Gastrocnemius medialis (tissue), 4 donors: ENCODE measurements around the gene LMBR1. TPM values are rescaled to one million over a fixed set of nuclear protein-coding genes. Genes with fewer than 3 reads are reported as not detected.
"Not testable (repeated sequence)": the region's sequence is repeated elsewhere in the genome, so short reads cannot be mapped to it uniquely, and the experiment has no call there.

ENCODE experiments used
- ATAC-seq, 2 donors: fragments of 150-250 bp; one replicate each; pipeline ENCODE4 v1.9.1; 2016
- DNase-seq, 2 donors: peaks; one replicate each; pipeline ENCODE4 v3.0.0-alpha.2; 2019
- H3K27ac ChIP-seq, 4 donors: fragments of 200-600 bp; sonication (generic); 1 replicate in 1 of 4; 2 replicates in 3 of 4; pipeline ENCODE4 v1.5.1; 2016 to 2018; ENCODE audit warnings: mild to moderate bottlenecking in 2 of 4, moderate library complexity in 1 of 4
- H3K27me3 ChIP-seq, 3 donors: fragments of 200-600 bp; sonication (generic) in 2 of 3; 1 replicate in 1 of 3; 2 replicates in 2 of 3; pipeline versions ENCODE4 v1.5.1 to v1.6.0; 2016 to 2019; ENCODE audit warnings: mild to moderate bottlenecking in 1 of 3, moderate library complexity in 1 of 3
- H3K36me3 ChIP-seq, 2 donors: fragments of 200-600 bp; sonication (generic) in 1 of 2; one replicate each; pipeline ENCODE4 v1.5.1; 2017 to 2018
- H3K4me1 ChIP-seq, 2 donors: fragments of 200-600 bp; sonication (generic) in 1 of 2; one replicate each; pipeline ENCODE4 v1.5.1; 2016 to 2017; ENCODE audit warnings: mild to moderate bottlenecking in 2 of 2
- H3K4me3 ChIP-seq, 4 donors: fragments of 200-600 bp; sonication (generic) in 3 of 4; 1 replicate in 1 of 4; 2 replicates in 3 of 4; pipeline ENCODE4 v1.5.1; 2016 to 2019; ENCODE audit warnings: mild to moderate bottlenecking in 2 of 4
- H3K9me3 ChIP-seq, 3 donors: fragments of 200-600 bp; sonication (generic) in 2 of 3; 1 replicate in 1 of 3; 2 replicates in 2 of 3; pipeline ENCODE4 v1.5.1; 2016 to 2019
- CTCF ChIP-seq, 5 experiments: fragments of 450-650 bp in 3 of 5; fragments of 200-600 bp in 2 of 5; sonication (generic) in 2 of 5; IDR thresholded peaks in 4 of 5; conservative IDR thresholded peaks in 1 of 5; 1 replicate in 4 of 5; 2 replicates in 1 of 5; pipeline ENCODE4 v1.5.1; 2016 to 2019; ENCODE audit warnings: antibody characterized with exemption in 5 of 5, mild to moderate bottlenecking in 3 of 5, moderate library complexity in 3 of 5
- POLR2A ChIP-seq, 2 donors: fragments of 450-650 bp; IDR thresholded peaks; one replicate each; pipeline ENCODE4 v1.6.1; 2017; ENCODE audit warnings: antibody characterized with exemption in 2 of 2, mild to moderate bottlenecking in 2 of 2, moderate library complexity in 2 of 2
- in situ Hi-C, 4 donors: fragments of 200-750 bp; cut with MboI; loops; one replicate each; pipeline versions ENCODE4 v1.15.0 to v1.8.0; 2017; ENCODE audit warnings: low sequenced_read_pairs in 4 of 4
- intact Hi-C: fragments of 100-400 bp; cut with DNase I; formaldehyde crosslinking; loops from one replicate; pipeline ENCODE4 v1.15.1; 2023; ENCODE audit warnings: low total_unique reads
- total RNA-seq, 4 donors: library from RNA; depleted of rRNA; stranded (reverse); fragments of >200 nt; gene quantifications; one replicate each; pipeline versions ENCODE4 v1.1.0 to v1.2.3, GENCODE V29; 2016

LMBR1 gene
- total RNA-seq, 4 donors from 2014 or later, result 27.9 to 87.0 (median 35.3) TPM

- no peaks in the 10 kb centered on the region for H3K4me1 ChIP-seq
- H3K9me3 ChIP-seq, result no peaks in the 10 kb centered on the region
- no peak for ATAC-seq
- intact Hi-C loops (no loop called here), in situ Hi-C loops (no loop called here)
- no peaks in the 10 kb centered on the region for H3K27me3 ChIP-seq
- H3K36me3 ChIP-seq, result no peaks in the 10 kb centered on the region
- DNase-seq, result no peak
- H3K27ac ChIP-seq, result no peak overlapping the region
- TF ChIP-seq POLR2A (IDR thresholded peaks at IDR 0.05) (no peak), CTCF (IDR thresholded peaks at IDR 0.05 in 4 of 5, conservative IDR thresholded peaks at IDR 0.05 in 1 of 5) (no peak)
- H3K4me3 ChIP-seq, result no peak overlapping the region
Observed at GRCh38 chr7:156865493-156865892, 27.5 kb downstream of the LMBR1 start.

GRCh38 chr7:156862022-156862421, 31.0 kb downstream of the LMBR1 start:
- H3K4me1 ChIP-seq, H3K27ac ChIP-seq, DNase-seq, ATAC-seq, in situ Hi-C loops, H3K4me3 ChIP-seq, H3K27me3 ChIP-seq, H3K36me3 ChIP-seq, H3K9me3 ChIP-seq, intact Hi-C loops: not testable (repeated sequence)

GRCh38 chr7:156861212-156861611, 31.8 kb downstream of the LMBR1 start:
- Histone ChIP-seq H3K27ac (no peak overlapping the region), H3K4me1 (no peaks in the 10 kb centered on the region), H3K4me3 (no peak overlapping the region), H3K27me3 (no peaks in the 10 kb centered on the region), H3K36me3 (no peaks in the 10 kb centered on the region), H3K9me3 (no peaks in the 10 kb centered on the region)
- intact Hi-C loops, result no loop called here
- DNase-seq (no peak), ATAC-seq (no peak)
- TF ChIP-seq POLR2A (IDR thresholded peaks at IDR 0.05) (no peak), CTCF (IDR thresholded peaks at IDR 0.05 in 4 of 5, conservative IDR thresholded peaks at IDR 0.05 in 1 of 5) (no peak)
- in situ Hi-C loops, result no loop called here

GRCh38 chr7:156860099-156860498, 32.9 kb downstream of the LMBR1 start:
- in situ Hi-C loops, DNase-seq, H3K4me1 ChIP-seq, ATAC-seq, H3K9me3 ChIP-seq, H3K36me3 ChIP-seq, intact Hi-C loops, H3K4me3 ChIP-seq, H3K27ac ChIP-seq, H3K27me3 ChIP-seq: not testable (repeated sequence)

- ATAC-seq (no peak), DNase-seq (no peak)
- intact Hi-C loops, result no loop called here
- Histone ChIP-seq H3K9me3 (no peaks in the 10 kb centered on the region), H3K36me3 (no peaks in the 10 kb centered on the region), H3K27ac (no peak overlapping the region), H3K4me3 (no peak overlapping the region), H3K4me1 (no peaks in the 10 kb centered on the region), H3K27me3 (no peaks in the 10 kb centered on the region)
- in situ Hi-C loops, result no loop called here
- TF ChIP-seq CTCF (IDR thresholded peaks at IDR 0.05 in 4 of 5, conservative IDR thresholded peaks at IDR 0.05 in 1 of 5), result no peak
- no peak for TF ChIP-seq POLR2A (IDR thresholded peaks at IDR 0.05)
Observed at GRCh38 chr7:156858523-156858922, 34.5 kb downstream of the LMBR1 start.

- H3K36me3 ChIP-seq, result no peaks in the 10 kb centered on the region
- intact Hi-C loops, result no loop called here
- ATAC-seq, result no peak
Observed at GRCh38 chr7:156857757-156858156, 35.2 kb downstream of the LMBR1 start.

More at GRCh38 chr7:156857757-156858156, 35.2 kb downstream of the LMBR1 start:
- H3K27me3 ChIP-seq, result no peaks in the 10 kb centered on the region
- H3K4me3 ChIP-seq, result no peak overlapping the region
- H3K27ac ChIP-seq, result no peak overlapping the region
- no peak for DNase-seq
- TF ChIP-seq POLR2A (IDR thresholded peaks at IDR 0.05) (no peak), CTCF (IDR thresholded peaks at IDR 0.05 in 4 of 5, conservative IDR thresholded peaks at IDR 0.05 in 1 of 5) (no peak)
- H3K4me1 ChIP-seq, result no peaks in the 10 kb centered on the region
- no peaks in the 10 kb centered on the region for H3K9me3 ChIP-seq
- in situ Hi-C loops, result no loop called here
